PC-3 (cell line): Measurements from ENCODE around the gene FAM117B.

ENCODE experiments used
- EZH2 ChIP-seq: fragments of 300-600 bp; sonication (generic); IDR thresholded peaks from one replicate; pipeline ENCODE4 v1.6.1; 2017; ENCODE audit warnings: antibody characterized with exemption, mild to moderate bottlenecking, low read length; ENCODE audit not compliant: unreplicated experiment
- EZH2phosphoT487 ChIP-seq: fragments of 300-600 bp; sonication (generic); IDR thresholded peaks from 2 replicates; pipeline ENCODE4 v1.6.1; 2018; ENCODE audit warnings: mild to moderate bottlenecking, antibody characterized with exemption, low read length, borderline replicate concordance
- TF ChIP-seq, protein P1 (sequence below): fragments of 300-600 bp; sonication (generic); conservative IDR thresholded peaks from 2 replicates; pipeline ENCODE4 v1.5.1; 2017; ENCODE audit warnings: antibody characterized with exemption, low read depth, mild to moderate bottlenecking, low read length

DNA sequence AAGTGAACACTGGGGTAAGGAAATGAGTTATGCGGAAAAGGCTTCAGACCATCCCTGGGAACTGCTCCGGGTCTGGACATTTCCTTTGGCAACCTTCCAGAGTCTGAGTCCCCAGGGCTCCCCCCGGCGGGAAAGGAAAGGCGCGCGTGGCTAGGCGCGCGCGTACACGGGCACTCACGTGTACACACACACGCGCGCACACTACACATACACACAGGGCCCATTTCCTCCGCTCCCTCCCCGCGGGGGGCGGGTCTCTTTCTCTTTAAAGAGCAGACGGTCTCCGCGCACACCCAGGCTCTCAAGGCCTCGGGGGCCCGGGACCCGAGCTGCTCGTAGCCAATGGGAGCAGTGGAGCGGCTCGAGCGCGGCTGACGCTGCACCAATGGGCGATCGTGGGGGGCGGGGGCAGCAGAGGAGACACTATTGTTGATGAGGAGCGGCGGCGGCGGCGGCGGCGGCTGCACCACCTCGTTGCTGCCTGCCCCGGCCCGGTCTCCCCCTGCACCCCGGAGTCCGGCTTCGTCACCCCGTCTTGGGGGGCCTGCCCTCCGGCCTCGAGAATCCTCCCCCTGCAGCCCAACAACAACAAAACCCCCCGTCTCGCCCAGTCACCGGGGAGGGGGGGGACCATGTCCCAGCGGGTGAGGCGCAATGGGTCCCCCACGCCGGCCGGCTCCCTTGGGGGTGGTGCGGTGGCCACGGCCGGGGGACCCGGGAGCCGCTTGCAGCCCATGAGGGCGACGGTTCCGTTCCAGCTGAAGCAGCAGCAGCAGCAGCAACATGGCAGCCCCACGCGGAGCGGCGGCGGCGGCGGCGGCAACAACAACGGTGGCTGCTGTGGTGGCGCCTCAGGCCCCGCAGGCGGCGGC is at the start of gene FAM117B:
- TF ChIP-seq, protein P1, sequence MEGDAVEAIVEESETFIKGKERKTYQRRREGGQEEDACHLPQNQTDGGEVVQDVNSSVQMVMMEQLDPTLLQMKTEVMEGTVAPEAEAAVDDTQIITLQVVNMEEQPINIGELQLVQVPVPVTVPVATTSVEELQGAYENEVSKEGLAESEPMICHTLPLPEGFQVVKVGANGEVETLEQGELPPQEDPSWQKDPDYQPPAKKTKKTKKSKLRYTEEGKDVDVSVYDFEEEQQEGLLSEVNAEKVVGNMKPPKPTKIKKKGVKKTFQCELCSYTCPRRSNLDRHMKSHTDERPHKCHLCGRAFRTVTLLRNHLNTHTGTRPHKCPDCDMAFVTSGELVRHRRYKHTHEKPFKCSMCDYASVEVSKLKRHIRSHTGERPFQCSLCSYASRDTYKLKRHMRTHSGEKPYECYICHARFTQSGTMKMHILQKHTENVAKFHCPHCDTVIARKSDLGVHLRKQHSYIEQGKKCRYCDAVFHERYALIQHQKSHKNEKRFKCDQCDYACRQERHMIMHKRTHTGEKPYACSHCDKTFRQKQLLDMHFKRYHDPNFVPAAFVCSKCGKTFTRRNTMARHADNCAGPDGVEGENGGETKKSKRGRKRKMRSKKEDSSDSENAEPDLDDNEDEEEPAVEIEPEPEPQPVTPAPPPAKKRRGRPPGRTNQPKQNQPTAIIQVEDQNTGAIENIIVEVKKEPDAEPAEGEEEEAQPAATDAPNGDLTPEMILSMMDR: no peak
- TF ChIP-seq EZH2phosphoT487 (no peak), EZH2 (no peak)
